ENCODE results near the gene SPATA4.

Gene SPATA4

GRCh38 chr4:176188654-176189053, 6.7 kb downstream of the SPATA4 start:
- TF ChIP-seq, protein P1, sequence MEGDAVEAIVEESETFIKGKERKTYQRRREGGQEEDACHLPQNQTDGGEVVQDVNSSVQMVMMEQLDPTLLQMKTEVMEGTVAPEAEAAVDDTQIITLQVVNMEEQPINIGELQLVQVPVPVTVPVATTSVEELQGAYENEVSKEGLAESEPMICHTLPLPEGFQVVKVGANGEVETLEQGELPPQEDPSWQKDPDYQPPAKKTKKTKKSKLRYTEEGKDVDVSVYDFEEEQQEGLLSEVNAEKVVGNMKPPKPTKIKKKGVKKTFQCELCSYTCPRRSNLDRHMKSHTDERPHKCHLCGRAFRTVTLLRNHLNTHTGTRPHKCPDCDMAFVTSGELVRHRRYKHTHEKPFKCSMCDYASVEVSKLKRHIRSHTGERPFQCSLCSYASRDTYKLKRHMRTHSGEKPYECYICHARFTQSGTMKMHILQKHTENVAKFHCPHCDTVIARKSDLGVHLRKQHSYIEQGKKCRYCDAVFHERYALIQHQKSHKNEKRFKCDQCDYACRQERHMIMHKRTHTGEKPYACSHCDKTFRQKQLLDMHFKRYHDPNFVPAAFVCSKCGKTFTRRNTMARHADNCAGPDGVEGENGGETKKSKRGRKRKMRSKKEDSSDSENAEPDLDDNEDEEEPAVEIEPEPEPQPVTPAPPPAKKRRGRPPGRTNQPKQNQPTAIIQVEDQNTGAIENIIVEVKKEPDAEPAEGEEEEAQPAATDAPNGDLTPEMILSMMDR (IDR thresholded peaks at IDR 0.05) = no peak

DNA sequence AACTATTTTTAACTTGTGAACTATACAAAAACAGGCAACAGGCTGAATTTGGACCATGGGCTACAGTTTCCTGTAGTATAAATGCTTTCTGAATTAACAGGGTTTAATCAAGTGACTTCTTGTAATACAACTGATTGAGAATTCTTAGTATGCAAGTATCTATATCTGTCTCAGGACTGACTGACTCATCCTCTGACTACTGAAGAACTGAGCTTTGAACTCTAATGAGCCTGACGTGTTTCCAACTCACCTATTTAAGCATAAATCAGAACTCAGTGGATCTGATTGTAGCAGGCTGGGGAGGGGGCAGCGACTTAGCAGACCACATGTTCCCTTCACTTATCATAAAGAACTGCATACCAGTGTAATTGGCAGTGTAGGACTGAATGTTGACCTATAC, 7.8 kb downstream of the SPATA4 start:
- TF ChIP-seq, protein P1 (IDR thresholded peaks at IDR 0.05) = no peak

DNA sequence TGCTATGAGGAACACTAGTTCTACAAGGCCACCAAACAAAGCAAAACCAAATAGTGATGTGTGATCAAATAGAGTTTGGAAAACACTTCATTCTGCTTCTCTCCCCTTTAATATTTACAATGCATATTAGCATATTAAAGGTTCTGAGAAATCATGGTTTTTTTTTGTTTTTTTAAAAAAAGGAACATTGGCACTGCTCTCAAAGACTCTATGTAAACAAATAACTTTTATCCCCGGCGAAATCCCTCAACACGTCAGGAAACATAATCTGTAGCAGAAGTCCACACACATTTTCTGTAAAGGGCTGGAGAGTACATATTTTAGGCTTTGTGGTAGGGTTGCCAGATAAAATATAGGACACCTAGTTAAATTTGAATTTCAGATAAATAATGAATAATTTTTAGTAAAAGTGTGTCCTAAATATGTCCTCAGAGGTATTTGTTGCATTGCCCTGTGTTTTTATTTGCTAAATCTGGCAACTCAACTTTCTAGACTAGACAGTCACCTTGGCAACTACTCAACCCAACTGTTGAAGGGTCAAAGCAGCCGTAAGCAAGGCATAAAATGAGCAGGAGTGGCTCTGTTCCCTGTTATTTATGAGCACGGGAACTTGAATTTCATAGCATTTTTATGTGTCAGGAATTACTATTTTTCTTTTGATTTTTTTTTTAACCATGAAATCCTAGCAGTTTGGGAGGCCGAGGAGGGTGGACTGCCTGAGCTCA, 8.6 kb downstream of the SPATA4 start:
- TF ChIP-seq, protein P1 (IDR thresholded peaks at IDR 0.05) = no peak

DNA sequence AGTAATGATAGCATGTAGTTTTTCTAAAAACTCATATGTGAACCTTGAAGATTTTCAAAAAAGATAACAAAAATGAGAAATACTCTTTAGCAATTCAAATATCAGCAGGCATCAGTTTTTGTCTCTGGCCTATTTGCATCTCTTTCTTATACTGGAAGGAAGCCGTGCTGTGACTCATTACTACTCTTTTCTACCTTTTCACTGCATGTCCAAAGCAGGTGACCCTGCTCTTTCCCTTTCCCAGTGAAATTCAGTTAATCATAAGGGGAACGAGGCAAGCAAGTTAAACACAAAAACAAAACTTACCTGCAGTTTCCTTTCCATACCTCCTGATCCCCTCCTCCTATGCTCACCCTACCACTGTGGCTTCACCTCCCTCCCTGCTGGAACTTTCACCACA, 9.3 kb downstream of the SPATA4 start:
- TF ChIP-seq, protein P1 (IDR thresholded peaks at IDR 0.05) = no peak

GRCh38 chr4:176185051-176185450, 10.3 kb downstream of the SPATA4 start:
- TF ChIP-seq, protein P1 (IDR thresholded peaks at IDR 0.05) = no peak

- TF ChIP-seq, protein P1 (IDR thresholded peaks at IDR 0.05) = no peak
Observed at GRCh38 chr4:176163041-176163440, 32.3 kb downstream of the SPATA4 start.

DNA sequence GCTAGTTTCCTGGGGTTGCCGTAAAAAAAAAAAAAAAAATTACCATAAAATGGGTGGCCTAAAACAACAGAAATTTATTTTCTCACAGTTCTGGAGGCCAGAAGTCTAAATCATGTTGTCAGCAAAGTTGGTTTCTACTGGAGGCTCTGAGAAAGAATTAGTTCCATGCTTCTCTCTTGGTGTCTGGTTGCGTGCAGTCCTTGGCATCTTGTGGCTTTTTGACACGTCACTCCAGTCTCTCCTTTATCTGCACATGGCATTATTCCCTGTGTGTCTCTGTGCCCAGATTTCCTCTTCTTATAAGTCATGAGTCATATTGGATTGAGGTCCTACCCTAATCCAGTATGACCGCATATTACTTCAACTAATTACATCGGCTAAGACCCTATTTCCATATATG, 38.7 kb downstream of the SPATA4 start:
- TF ChIP-seq, protein P1 (IDR thresholded peaks at IDR 0.05) = no peak

GRCh38 chr4:176153124-176153523, 42.3 kb downstream of the SPATA4 start:
- TF ChIP-seq, protein P1 (IDR thresholded peaks at IDR 0.05) = no peak

Data from LNCAP (cell line).